Hematopoietic multipotent progenitor cell treated with erythropoietin and hydrocortisone succinate and interleukin-3 and kit ligand, for 17 days (in vitro differentiated cells): ENCODE data around the gene RPIA.
"Not testable (repeated sequence)": the region's sequence is repeated elsewhere in the genome, so short reads cannot be mapped to it uniquely, and the experiment has no call there.

Experiments
- DNase-seq: peaks from one replicate; pipeline ENCODE4 v3.0.0-alpha.2; 2015; ENCODE audit warnings: low spot score

Gene RPIA

DNA sequence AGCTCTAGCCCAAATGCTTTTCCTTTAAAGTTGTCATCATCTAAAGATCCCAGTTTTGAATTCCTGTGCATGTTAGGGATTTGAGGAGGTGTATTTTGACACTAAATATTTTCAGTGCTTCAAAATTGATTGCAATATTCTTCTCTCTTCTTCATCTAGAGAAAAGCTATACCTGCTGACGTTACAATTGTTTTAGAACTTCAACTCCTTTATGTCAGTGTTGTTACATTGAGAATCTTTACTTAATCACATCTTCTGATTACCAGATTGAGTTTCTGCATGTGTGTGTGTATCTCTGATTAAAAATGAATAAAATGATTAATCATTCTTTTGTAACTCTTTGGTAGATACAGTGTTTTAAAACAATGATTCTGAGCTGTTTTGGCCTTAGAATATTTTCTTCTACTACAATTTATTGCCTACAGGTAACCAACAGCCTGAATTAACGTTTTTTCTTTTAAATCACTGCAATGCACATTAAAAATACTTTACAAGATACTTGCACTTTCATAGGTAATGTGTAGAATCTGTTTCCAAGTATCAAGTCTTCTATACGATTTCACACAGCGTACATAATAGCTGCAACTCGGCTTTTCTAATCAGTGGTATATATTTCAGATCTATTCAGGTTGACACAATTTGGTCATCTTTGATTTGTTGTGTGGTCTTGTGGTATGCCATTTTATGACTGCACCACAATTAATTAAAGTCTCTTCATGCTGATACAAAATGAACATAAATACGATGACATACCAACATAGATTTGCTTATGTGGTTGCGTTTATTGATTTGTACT is 82.0 kb downstream of the RPIA start:
- not testable (repeated sequence) for DNase-seq

DNA sequence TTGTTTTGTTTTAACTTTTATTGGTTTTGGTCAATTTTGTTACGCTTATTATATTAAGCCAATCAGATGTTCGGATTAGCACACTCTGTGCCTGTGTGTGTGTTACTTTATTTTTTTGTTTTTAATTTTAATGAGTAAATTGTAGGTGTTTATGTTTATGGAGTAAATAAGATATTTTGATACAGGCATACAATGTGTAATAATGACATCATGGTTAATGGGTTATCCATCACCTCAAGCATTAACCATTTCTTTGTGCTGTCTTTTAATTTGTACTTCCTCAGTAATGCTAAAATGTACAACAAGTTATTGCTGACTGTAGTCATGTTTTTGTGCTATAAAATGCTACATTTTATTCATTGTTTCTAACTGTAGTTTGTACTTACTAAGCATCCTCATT is 97.7 kb downstream of the RPIA start:
- not testable (repeated sequence) for DNase-seq

DNA sequence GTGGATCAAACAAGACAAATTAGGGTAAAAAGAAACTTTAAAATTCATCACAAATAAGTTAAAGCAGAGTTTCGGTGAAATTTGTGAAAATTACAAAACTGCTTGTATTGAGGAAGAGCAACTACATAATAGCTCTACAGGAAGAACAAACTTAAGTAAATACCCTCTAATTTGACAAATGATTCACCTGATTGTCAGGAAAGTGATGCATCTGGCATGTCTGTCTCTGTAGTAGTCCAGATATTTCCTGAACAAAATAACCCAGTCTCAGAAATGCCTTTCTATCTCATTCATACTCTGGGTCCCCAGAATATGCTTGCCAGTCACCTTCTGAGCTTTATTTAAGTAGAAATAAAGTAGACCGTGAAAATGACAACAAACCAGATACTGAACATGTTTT is 104.5 kb downstream of the RPIA start:
- not testable (repeated sequence) for DNase-seq

DNA sequence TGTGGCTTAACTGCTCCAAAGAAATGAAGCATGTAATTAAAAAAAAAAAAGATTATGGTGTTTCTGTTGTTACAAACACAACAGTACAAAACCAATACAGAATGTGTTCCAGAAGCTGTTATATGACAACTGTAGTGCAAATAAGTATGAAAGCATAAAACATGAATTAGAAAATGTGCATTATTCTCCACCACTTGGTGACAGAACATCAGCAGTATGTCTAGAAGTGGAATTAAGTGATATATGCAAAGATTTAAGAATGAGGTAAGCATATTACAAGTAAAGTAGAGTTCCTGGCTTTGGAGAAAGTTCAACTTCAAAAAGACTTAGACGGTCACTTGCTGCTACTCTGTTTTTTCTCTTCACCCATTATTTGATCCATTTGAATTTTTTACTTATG is 105.0 kb downstream of the RPIA start:
- DNase-seq, result not testable (repeated sequence)

DNA sequence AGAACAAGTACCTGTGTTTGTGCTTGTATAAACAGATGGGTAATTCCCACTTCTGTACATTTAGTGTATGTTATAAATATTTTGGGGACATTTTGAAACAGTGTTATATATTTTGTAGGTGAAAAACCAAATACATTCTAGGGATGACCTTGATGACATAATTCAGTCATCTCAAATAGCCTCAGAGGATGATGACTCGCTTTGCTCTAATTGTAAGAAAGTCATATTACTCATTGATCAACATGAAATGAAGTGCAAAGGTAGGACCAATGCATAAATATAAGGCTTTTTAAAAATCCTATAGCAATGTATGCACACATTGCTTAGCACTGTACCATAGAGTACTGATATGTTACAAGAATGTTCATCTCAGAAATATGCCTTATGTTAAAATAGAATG is 105.7 kb downstream of the RPIA start:
- DNase-seq, result not testable (repeated sequence)
